ENCODE data around the gene CEBPA.

Gene CEBPA

DNA sequence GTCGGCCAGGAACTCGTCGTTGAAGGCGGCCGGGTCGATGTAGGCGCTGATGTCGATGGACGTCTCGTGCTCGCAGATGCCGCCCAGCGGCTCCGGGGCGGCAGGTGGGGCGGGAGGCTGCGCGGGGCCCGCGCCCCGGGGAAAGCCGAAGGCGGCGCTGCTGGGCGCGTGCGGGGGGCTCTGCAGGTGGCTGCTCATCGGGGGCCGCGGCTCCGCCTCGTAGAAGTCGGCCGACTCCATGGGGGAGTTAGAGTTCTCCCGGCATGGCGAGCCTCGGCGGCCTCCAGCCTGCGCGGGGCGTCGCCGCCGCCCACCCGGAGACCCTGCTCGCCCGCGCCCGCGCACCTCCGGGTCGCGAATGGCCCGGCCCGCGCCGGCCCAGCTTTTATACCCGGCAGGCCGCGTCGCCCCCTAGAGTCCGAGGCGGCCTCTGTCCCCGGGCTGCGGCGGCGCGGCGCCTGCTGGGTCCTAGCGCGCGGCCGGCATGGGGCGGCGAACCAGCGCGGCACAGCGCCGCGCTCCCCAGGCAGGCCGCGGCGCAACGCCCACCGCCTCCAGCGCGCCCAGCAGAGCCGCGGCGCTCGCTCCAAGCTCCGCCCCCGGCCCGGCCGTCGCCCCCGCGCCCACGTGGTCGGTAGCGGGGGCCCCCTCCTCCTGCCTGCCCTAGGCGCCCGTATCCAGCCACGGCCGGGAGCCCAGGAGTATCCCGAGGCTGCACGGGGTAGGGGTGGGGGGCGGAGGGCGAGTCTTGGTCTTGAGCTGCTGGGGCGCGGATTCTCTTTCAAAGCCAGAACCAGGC, at the start of gene CEBPA:
Gene CEBPA (minus strand): TSS at position 360 of the 799 bp plus-strand sequence. CDS start 120 bp downstream, at position 240.
- peak; percentile 69 for DNase-seq

DNA sequence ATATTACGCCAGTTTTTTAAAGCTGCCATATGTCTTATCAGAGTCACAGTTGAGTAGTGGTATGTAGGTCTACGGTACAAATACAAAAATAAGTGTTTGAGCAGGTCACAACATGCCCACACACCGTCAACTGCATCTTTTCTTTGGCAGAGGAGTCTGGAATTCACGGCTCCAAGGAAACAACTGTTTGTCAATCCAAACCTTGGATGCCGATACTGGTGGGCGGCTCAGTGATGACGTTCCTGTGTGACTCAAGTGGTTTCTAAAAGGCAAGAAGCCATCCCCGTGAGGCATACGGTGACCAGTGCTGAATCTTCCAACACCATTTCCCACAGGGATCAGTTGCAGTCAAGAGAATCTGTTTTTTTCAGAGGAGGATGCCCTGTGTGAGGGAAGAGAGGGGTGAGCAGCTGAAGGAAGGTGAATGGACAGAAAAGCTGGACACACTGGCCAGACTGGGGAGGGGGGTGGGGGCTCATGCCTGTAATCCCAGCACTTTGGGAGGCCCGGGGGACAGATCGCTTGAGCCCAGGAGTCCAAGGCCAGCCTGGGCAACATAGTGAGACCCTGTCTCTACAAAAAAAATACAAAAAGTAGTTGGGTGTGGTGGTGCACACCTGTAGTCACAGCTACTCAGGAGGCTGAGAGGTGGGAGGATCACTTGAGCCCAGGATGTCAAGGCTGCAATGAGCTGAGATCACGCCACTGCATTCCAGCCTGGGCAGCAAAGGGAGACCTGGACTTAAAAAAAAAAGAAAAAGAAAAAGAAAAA, 48.4 kb upstream of the CEBPA start:
- no peak for DNase-seq

DNA sequence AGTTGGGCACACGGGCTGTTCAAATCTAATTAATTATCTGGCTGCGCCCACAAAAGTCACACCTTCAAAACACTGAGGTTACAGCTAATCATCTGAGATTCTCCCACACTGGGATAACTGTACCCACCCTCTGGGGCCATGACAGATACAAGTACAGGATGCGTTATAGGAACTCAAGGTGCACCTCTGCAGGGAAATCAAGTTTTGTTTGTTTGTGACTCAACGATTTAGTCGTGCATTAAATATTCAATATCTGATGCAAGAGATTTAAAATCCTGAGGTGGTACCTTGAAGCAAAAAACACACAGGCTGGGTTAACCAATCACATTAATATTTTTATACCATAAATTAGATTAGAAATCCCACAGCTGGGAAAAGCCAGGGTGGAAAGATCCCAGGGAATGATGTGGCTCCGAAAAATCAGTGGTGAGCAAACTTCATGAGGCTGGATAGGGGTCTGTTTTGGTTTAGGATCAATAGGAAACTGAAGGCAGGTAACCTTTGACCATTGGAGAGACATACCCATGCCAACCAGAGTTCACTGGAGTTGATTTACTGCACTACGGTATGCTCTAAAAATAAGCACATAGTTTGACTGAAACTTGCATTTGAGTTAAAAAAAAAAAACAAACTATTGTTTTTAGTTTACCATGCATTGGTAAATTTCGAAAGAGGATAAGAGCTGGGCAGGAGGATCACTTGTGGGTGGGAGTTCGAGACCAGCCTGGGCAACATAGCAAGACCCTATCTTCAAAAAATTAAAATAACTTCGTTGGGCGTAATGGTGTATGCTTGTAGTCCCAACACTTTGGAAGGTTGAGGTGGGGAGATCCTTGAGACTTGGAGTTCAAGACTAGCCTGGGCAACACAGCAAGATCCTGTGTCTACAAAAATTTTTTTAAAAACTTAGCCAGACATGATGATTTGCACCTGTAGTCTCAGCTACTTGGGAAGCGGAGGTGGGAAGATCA, 47.3 kb upstream of the CEBPA start:
- no peak for DNase-seq

DNA sequence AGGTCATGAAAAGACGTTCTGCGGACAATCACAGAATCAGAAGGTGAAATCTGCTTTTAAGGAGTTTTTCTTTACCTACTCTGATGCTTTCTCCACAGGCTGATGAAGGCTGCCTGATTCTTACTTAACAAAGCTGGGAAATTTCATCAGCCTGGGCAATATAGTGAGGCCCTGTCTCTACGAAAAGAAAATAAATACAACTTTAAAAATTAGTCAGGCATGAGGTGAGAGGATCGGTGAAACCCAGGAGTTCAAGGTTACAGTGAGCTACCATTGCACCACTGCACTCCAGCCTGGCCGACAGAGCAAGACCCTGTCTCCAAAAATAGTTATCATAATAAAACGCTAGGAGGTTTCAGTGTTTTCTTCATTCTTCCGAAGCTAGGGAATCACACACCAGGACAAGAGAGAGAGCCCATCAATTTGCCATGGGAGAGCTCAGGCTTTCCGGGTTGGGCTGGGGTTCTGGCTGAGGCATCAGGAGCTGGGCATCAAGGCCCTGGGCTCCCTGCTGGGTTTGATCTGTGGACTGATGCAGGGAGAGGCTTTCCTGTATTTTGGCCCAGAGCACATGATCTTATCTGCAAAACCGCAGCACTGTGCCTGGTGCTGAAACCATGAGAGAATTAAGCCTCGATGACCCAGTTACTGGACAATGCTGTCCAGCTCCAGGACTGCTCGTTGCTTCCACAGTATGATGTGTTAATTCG, 46.1 kb upstream of the CEBPA start:
- no peak for DNase-seq

DNA sequence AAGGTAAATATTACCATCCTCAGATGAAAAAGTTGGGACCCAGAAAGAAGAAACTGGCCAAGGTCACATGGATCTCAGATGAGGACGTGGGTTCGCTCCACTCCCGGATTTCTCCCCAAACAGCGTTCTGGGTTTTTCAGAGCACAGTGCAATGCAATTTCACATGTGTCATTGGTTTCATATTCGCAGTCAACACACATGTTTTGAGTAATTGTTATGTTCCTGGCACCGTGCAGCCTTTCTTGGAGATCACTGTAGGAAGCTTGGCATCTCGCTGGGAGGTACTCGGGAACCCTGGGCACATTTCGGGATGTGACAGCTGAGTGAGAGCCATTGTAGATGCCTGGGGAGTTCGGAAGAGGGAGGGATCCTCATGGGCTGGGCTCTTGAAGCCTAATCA, 45.0 kb upstream of the CEBPA start:
- DNase-seq, result no peak

DNA sequence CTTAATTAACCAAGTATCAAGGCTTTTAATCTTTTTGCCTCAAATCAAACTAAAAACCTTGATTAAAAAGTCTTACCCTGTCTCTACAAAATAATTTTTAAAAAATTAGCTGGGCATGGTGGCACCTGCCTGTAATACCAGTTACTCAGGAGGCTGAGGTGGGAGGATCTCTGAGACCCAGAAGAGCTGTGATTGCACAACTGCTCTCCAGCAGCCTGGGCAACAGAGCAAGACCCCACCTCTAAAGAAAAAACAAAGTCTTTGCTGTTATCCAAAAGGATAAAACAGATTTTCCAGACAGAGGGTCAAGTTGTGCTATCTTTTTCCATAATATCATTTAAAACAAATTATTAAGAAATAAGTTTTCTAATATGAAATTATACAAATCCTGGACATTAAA, 44.3 kb upstream of the CEBPA start:
- no peak for DNase-seq

DNA sequence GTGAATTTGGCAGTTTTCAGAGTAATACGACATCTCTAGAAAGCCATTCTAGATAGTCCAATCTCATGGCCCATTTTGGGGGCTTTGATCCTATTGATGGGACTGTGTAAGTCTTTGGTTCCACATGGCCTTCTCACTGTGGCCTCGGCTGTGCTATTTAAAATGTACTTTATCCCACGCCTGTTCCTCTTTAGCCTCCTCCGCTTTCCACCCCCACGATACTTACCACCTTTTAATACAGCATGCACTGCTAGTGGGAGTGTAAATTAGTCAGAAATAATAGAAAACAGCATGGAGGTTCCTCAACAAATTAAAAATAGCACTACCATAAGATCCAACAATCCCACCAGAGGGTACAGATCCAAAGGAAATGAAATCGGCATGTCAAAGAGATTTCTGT, 42.8 kb upstream of the CEBPA start:
- no peak for DNase-seq

DNA sequence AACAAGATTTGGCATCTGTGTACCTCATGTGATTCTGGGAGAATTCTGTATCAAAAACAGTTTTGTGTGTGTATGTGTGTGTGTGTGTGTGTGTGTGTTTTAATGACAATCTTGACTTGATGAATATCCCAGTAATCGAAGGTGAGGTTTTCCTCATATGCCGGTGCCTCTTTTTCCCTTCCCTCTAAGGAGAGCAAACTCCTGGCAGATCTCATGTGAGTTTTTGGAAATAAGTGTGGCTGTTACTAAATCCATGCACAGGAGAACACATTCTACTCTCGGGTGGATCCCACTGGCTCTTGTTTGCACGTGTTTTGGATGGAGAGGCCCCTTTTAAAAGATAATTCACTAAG, 42.2 kb upstream of the CEBPA start:
- DNase-seq, result no peak

DNA sequence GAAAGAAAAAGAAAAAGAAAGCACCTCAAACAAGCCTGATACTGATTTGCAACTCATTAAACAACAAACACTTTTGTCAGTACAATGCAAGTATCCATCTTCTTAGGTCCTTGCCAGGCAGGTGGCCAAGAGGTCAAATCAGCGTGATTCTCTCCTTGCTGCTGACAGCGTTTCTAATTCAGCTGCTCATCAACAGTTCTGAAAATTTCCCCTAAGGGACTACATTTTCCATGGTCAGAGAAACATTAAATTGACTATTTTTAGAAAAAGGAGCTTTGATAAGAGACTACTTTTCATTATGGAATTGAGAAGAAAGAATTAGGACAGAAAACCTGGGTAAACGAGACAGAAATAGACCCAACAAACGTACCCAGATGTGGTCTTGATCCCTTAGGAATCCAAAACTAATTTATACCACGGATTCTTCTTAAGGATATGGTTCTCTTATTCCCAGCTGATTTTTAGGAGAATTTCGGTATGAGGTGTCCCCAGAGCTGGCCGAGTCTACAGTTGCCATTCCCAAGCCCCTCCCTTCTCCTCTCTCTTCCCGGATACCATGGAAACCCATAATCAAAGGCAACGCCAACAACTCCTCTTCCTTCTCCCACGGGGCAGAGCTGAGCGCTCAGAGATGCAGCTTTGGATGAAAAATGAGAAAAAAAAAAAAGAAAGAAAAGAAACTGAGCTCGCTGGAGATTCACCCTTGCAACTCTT, 41.7 kb upstream of the CEBPA start:
- no peak for DNase-seq

DNA sequence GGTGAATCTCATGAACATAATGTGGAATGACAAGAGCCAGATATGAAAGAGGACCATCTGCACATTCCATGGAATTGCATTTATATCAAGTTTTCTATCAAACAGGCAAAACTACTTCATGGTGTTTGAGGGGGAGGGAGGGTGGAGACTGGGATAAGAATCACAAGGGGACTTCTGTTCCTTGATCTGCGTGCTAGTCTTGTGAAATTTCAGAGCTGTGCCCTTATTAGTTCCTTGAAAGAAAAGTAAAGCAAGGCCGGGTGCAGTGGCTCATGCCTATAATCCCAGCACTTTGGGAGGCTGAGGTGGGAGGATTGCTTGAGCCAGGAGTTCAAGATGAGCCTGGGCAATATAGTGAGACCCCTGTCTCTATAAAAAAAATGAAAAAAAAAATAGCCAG, 41.0 kb upstream of the CEBPA start:
- no peak for DNase-seq

DNA sequence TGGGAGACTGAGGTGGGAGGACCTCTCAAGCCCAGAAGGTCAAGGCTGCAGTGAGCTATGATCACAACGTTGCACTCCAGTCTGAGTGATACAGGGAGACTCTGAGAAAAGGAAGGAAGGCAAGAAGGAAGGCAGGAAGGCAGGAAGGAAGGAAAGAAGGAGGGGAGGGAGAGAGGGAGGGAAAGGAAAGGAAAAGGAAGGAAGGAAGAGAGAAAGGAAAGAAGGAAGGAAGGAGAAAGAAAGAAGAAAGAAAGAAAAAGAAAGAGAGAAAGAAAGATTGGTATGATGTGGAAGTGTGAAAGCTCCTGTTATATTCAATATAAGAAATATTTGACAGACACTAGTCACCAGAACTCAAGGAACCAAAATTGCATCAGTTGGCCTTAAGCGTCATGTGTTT, 38.7 kb upstream of the CEBPA start:
- DNase-seq, result no peak

DNA sequence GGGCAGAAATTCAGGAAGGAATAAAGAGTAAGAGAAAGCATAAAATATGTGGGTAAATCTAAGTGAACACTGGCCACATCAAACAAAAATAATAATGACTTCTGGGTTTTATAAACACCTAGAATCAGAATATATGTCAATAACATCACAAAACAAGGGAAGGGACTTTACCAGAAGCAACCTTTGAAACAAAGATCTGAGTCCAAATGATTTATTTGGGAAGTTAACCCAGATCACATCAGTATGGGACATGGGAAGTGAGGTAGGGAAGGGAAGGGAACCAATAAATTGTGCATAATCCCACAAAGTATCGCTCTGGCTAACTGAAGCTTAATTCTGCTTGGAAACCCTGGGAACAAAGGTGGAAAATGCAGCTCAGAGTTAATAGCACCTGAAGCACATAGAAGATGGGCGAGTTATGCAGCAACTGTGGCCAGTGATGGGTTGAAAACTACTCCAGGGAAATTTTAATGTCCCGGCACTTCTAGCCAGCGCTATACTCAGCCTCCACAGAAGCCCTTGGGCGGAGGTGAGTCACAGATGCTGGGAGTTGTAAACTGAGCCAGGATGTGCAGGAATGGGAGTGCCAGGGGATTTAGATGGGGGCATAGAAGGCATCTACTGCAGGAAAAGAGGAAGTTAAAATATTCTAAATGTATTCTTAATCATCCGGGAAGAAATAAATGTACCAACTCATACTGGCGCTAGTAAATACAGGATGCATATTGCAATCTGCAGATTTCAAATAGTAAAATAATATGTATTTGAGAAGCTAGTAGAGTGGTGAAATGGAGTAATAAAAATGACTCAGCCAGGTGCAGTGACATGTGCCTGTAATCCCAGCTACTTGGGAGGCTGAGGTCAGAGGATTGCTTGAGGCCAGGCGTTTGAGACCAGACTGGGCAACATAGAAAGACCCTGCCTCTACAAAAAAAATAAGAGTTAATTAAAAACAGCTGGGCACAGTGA, 37.0 kb upstream of the CEBPA start:
- no peak for DNase-seq

DNA sequence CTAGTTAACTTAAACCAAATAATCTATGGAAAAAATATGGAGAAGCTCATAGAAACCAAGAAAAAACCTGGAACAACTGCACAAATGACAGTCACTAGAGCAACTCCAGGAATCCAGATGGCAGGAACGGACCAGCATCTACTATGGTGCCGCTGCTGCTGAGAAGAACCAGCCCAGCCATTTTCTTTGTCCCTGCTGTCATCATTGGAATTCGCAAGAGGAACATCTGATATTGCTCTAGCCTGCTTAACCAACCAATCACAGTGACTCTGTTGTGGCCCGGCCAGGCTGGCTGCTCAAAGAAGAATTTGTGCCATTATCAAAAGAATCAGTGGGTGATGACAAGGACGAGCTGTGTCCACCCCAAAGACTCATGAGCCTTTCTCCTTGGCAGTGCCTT, 33.1 kb upstream of the CEBPA start:
- no peak for DNase-seq

DNA sequence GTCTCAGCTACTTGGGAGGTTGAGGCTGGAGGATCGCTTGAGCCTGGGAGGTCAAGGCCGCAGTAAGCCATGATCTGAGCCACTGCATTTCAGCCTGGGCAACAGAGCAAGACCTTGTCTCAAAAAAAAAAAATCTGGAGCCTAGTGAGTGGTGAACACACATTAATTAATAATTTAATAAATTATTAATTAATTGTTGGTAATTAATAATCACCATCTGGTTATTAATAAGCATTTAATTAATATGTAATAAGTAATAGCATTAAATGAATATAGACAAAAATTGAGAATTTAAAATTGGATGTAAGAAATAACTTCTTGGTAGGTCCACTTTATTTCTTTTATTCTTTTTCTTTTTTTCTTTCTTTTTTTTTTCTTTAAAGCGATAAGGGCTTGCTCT, 31.9 kb upstream of the CEBPA start:
- DNase-seq, result no peak

DNA sequence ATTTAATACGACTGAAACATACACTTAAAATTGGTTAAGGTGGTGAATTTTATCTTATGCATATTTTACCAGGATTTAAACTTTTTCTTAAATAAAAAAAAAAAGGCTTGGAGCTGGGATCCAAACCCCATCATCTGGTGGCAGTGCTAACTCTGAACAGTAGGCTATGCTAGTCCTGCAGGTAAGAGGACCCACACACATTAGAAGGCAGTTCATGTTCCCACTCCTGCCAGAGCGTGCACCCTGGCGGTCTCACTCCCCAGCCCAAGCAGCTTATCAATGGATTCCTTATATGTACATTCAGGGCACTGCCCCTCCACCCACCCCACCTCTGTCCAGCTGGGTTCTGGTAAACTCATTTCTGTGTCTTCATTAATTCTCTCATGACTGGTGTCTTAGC, 31.3 kb upstream of the CEBPA start:
- DNase-seq, result no peak

DNA sequence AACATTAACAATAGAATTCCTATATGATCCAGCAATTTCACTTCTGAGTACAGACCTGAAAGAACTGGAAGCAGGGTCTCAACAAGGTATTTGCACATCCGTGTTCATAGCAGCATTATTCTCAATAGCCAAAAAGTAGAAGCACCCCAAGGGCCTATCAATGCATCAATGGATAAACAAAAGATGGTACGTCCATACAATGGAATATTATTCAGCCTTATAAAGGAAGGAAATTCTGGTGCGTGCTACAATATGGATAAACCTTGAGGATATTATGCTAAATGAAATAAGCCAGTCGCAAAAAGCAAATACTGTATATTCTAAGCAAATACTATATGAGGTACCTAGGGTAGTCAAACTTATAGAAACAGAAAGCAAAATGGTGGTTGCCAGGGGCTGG, 30.8 kb upstream of the CEBPA start:
- DNase-seq, result no peak

DNA sequence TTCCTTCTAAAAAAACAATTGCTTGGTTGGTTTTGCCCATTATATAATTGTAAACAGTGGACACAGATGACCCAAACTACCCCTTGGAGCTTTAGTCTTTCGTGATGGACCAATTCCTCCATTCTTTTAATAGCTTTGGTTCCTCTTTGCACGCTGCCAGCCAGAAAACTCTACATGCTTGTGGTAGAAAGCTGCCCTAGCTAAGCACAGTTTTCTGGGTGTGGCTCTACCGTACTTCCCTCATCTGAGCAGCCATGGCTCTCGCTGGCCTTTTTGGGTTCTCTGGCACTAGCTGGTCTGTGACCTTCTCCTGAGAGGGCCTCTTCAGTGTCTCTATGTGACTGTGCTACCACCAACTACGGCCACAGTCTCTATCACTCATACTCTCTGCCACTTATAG, 29.9 kb upstream of the CEBPA start:
- DNase-seq, result no peak

DNA sequence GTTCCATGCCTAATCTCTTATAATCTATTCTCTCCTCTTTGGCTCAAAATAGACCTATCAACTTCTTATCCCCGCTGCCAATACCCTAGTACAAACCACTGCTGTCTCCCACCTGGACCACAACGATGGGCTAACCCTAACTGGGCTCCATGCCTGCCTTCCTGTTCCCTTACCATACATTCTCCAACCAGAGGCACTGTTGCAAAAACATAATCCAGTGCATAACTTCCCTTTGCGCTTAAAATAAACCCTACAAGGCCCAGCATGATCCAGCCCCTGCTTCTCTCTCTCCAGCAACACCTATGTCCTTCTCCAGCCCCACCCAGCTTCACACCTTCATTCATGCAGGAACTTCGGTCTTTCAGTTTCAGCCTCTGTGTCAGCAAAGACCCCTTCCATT, 27.4 kb upstream of the CEBPA start:
- DNase-seq, result no peak

DNA sequence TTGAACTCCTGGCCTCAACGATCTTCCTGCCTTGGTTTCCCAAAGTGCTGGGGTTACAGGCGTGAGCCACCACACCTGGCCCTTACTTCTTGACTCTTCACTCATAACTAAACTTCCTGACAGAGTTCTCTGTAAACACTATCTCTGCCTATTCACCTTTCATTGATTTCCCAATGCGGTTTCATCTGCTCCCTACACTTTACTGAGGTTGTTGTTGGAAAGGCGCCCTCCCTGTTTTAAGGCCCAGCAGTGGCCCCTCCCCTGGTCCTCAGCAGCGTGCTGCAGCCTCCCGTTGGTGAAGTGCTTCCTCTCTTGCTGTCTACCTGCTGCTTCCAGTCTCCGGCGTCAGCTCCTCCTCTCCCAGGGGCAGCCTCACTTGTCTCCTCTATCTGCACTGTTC, 26.7 kb upstream of the CEBPA start:
- no peak for DNase-seq

DNA sequence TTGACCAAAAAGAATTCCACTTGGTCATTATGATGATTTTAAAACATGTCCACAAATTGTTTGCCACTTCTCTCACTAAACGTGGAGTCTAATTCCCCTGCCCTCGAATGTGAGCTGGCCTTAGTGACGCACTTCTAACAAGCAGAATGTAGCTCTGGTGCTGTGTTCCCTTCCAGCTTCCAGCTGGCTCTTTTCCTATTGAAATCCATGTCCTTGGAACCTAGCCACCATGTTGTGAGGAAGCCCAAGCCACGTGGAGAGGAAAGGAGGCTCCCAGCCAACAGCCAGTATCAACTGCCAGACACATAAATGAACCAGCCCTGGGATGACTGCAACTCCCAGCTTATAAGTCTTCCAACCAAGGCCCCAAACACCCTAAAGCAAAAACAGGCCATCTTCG, 23.6 kb upstream of the CEBPA start:
- no peak for DNase-seq

DNA sequence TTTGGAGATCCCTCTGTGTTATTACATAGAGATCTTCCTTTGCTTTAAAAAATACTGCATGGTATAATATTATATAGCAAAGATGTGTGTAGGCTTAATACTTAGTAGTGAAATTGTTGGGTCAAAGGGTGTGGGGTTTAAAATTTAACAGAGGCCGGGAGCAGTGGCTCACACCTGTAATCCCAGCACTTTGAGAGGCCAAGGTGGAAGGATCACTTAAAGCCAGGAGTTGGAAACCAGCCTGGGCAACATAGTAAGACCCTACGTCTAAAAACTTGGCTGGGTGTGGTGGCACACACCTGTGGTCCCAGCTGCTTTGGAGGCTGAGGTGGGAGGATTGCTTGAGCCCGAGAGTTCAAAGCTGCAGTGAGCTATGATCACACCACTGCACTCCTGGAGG, 22.3 kb upstream of the CEBPA start:
- no peak for DNase-seq
